Activated T-helper 1 cell treated with anti-CD3 and anti-CD28 coated beads, Interleukin-12 subunit alpha, Interleukin-12 subunit beta, Interleukin-2, Interleukin-4 antibody, amounts not matched to agents 30 ng/mL and 10 ng/mL and 1 ng/mL, durations not matched to agents 14 hours and 24 hours and 36 hours (primary cell): ENCODE data around the gene MSS51. TPM values are rescaled to one million over a fixed set of nuclear protein-coding genes. Genes with fewer than 3 reads are reported as not detected.

ENCODE experiments used
- DNase-seq: peaks from one replicate; pipeline ENCODE4 v3.0.0; 2021; ENCODE audit warnings: low spot score
- H3K27ac Mint-ChIP-seq: one replicate; pipeline ENCODE4 v1.8.0; 2021; ENCODE audit warnings: mild to moderate bottlenecking, mixed read lengths
- H3K27me3 Mint-ChIP-seq: one replicate; pipeline ENCODE4 v1.8.0; 2022; ENCODE audit warnings: mild to moderate bottlenecking, moderate library complexity, mixed read lengths; ENCODE audit not compliant: insufficient read depth
- H3K36me3 Mint-ChIP-seq: one replicate; pipeline ENCODE4 v1.8.0; 2021; ENCODE audit warnings: low read depth, mixed read lengths
- H3K4me1 Mint-ChIP-seq: one replicate; pipeline ENCODE4 v1.8.0; 2021; ENCODE audit warnings: low read depth, mixed read lengths
- H3K4me3 Mint-ChIP-seq: one replicate; pipeline ENCODE4 v1.8.0; 2021; ENCODE audit warnings: mild to moderate bottlenecking, moderate library complexity, mixed read lengths
- H3K9me3 Mint-ChIP-seq: one replicate; pipeline ENCODE4 v1.8.0; 2021; ENCODE audit warnings: mixed read lengths
- intact Hi-C: fragments of 100-400 bp; cut with micrococcal nuclease; formaldehyde crosslinking; loops from one replicate; pipeline ENCODE4 v1.15.1; 2024
- total RNA-seq: library from RNA; stranded (reverse); gene quantifications from 2 replicates; pipeline ENCODE4 v1.2.3, GENCODE V29; 2022

MSS51 gene
- total RNA-seq, 1 donor from 2014 or later = 3.7 TPM

GRCh38 chr10:73444457-73444856 lies 11.1 kb upstream of the MSS51 start:
- Mint-ChIP-seq H3K4me3 (no peak overlapping the region), H3K27me3 (no peaks in the 10 kb centered on the region), H3K36me3 (peaks cover 32% of the 10 kb centered on the region)

GRCh38 chr10:73439605-73440312 lies 6.4 kb upstream of the MSS51 start:
- Mint-ChIP-seq H3K9me3 (no peaks in the 10 kb centered on the region), H3K27ac (no peak overlapping the region), H3K4me1 (peaks cover 17% of the 10 kb centered on the region), H3K4me3 (no peak overlapping the region), H3K36me3 (peaks cover 26% of the 10 kb centered on the region), H3K27me3 (no peaks in the 10 kb centered on the region)
- DNase-seq = no peak
- intact Hi-C loops = loop anchor here (5.0 kb wide), 1 partner anchor 38 kb away; no protein-coding TSS in a partner anchor

More at GRCh38 chr10:73444457-73444856, 11.1 kb upstream of the MSS51 start:
- H3K9me3 Mint-ChIP-seq = no peaks in the 10 kb centered on the region
- DNase-seq = no peak
- intact Hi-C loops = no loop called here
- no peak overlapping the region for H3K27ac Mint-ChIP-seq
- H3K4me1 Mint-ChIP-seq = peaks cover 7% of the 10 kb centered on the region

DNA sequence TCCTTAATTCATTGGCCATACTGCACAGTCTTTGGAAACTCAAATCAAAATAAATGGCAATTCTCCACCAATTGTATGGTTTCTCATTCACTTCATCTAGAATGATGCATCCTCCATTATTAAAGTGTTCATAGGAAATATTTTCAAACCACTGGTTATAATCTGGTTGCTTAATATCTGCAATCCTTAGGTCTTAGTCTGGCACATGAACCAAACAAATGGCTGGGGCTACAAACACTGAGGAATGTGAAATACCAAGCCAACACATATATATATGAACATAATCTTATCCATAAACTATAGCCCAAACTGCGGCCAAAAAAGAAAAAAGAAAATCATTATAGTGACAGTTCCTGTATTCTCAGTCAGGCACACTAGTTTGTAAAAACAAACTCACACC lies 5.7 kb upstream of the MSS51 start:
- intact Hi-C loops = loop anchor here (5.0 kb wide), 1 partner anchor 38 kb away; no protein-coding TSS in a partner anchor
- Mint-ChIP-seq H3K27me3 (no peaks in the 10 kb centered on the region), H3K36me3 (peaks cover 22% of the 10 kb centered on the region), H3K9me3 (no peaks in the 10 kb centered on the region), H3K4me3 (no peak overlapping the region), H3K27ac (no peak overlapping the region), H3K4me1 (peaks cover 18% of the 10 kb centered on the region)
- no peak for DNase-seq

- no peak for DNase-seq
- H3K4me1 Mint-ChIP-seq = peaks cover 12% of the 10 kb centered on the region
- intact Hi-C loops = no loop called here
- no peaks in the 10 kb centered on the region for H3K9me3 Mint-ChIP-seq
- no peaks in the 10 kb centered on the region for H3K27me3 Mint-ChIP-seq
- no peak overlapping the region for H3K4me3 Mint-ChIP-seq
- H3K36me3 Mint-ChIP-seq = peaks cover 26% of the 10 kb centered on the region
- no peak overlapping the region for H3K27ac Mint-ChIP-seq
These were observed 469 bp downstream of the MSS51 start for GRCh38 chr10:73432646-73433537.

DNA sequence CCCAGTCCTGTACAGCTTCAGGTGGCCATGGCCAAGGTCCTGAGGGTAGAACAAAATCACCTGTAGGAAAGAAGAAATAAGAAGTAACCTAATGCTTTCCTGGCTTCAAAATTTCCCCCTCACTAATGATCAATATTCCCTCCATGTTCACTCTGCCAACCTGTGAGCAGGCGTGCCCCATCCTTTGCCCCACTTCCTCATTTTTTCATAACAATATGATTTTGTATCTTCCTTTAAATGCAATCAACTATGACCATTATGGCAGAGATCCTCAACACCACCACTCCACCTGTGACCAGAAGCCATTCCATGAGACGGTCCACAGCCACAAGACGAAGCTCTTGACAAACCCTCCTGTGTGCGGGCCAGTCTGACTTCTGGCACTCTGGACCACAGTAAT lies 7.0 kb downstream of the MSS51 start:
- peaks cover 51% of the 10 kb centered on the region for H3K36me3 Mint-ChIP-seq
- intact Hi-C loops = no loop called here
- H3K9me3 Mint-ChIP-seq = no peaks in the 10 kb centered on the region
- H3K27ac Mint-ChIP-seq = no peak overlapping the region
- H3K4me1 Mint-ChIP-seq = no peaks in the 10 kb centered on the region
- no peak for DNase-seq
- H3K27me3 Mint-ChIP-seq = no peaks in the 10 kb centered on the region
- no peak overlapping the region for H3K4me3 Mint-ChIP-seq

GRCh38 chr10:73424478-73424877 lies 8.9 kb downstream of the MSS51 start:
- no peak for DNase-seq
- Mint-ChIP-seq H3K4me1 (no peaks in the 10 kb centered on the region), H3K36me3 (peaks cover 43% of the 10 kb centered on the region), H3K9me3 (no peaks in the 10 kb centered on the region), H3K27ac (no peak overlapping the region), H3K4me3 (no peak overlapping the region), H3K27me3 (no peaks in the 10 kb centered on the region)
- intact Hi-C loops = no loop called here

GRCh38 chr10:73423309-73423708 lies 10.1 kb downstream of the MSS51 start:
- Mint-ChIP-seq H3K27ac (no peak overlapping the region), H3K36me3 (peaks cover 43% of the 10 kb centered on the region)

GRCh38 chr10:73416571-73416970 lies 16.8 kb downstream of the MSS51 start:
- no peaks in the 10 kb centered on the region for H3K27me3 Mint-ChIP-seq
- intact Hi-C loops = no loop called here
- no peaks in the 10 kb centered on the region for H3K9me3 Mint-ChIP-seq
- peaks cover 29% of the 10 kb centered on the region for H3K4me1 Mint-ChIP-seq
- peaks cover 7% of the 10 kb centered on the region for H3K36me3 Mint-ChIP-seq
- DNase-seq = no peak
- no peak overlapping the region for H3K27ac Mint-ChIP-seq
- no peak overlapping the region for H3K4me3 Mint-ChIP-seq

More at GRCh38 chr10:73423309-73423708, 10.1 kb downstream of the MSS51 start:
- no peaks in the 10 kb centered on the region for H3K27me3 Mint-ChIP-seq
- intact Hi-C loops = no loop called here
- H3K4me3 Mint-ChIP-seq = no peak overlapping the region
- no peak for DNase-seq
- no peaks in the 10 kb centered on the region for H3K9me3 Mint-ChIP-seq
- H3K4me1 Mint-ChIP-seq = peaks cover 8% of the 10 kb centered on the region

- H3K4me3 Mint-ChIP-seq = peak overlapping the region; percentile 92
- peak overlapping the region; percentile 68 for H3K27ac Mint-ChIP-seq
- peaks cover 43% of the 10 kb centered on the region for H3K4me1 Mint-ChIP-seq
- peaks cover 14% of the 10 kb centered on the region for H3K36me3 Mint-ChIP-seq
- DNase-seq = no peak
- H3K27me3 Mint-ChIP-seq = no peaks in the 10 kb centered on the region
- intact Hi-C loops = loop anchor here (1.0 kb wide), 2 partner anchors 82 to 167 kb away; partner anchors contain the start of genes DNAJC9 and PPP3CB
- H3K9me3 Mint-ChIP-seq = no peaks in the 10 kb centered on the region
These were observed 19.0 kb downstream of the MSS51 start for GRCh38 chr10:73414230-73414945.

DNA sequence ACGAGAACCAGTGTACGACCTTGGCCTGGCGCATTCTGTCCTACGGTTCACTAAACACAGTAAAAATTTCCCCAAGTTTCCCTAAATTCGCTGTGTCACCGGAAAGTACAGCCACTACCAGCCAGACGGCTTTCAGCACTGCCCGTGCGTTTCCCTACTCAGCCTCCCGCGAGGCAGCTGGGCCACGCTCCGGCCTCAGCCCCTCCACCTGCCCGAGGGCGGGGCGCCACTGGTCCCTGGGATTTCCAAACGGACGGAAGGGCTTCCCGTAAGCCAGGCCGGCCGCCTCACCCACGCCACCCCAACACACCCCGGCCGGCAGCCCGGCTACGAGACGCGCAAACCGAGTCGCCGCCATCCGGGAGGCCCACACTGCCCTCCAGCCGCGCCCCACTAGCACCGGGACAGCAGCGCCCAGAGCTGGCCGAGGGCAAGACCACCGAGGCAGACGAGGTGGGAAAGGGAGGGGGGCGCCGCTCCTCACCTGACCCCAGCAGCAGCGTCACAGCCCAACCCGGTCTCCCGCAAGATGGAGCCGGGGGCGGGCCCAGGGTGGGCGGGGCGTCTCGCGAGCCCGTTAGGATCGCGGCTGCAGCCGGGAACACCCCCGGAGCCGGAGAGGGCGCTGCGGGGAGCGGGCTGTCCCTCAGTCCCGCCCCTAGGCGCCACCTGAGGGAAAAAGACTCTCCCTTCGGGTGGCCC lies 19.7 kb downstream of the MSS51 start, which contains the start of gene ANXA7:
TSS of gene ANXA7 (minus strand) at position 531 of the 702 bp plus-strand sequence. CDS start 13,202 bp downstream, outside the sequence.
- peak within 1 kb of the TSS; percentile 92 for H3K4me3 Mint-ChIP-seq
- peak; percentile 89 for DNase-seq
- H3K27me3 Mint-ChIP-seq = no peaks in the 10 kb centered on the region
- no peaks in the 10 kb centered on the region for H3K9me3 Mint-ChIP-seq
- peaks cover 14% of the 10 kb centered on the region for H3K36me3 Mint-ChIP-seq
- intact Hi-C loops = loop anchor here (1.0 kb wide), 6 partner anchors 55 to 245 kb away; partner anchors contain the start of genes CFAP70, DNAJC9, ECD and FAM149B1
- peak within 1 kb of the TSS; percentile 90 for H3K27ac Mint-ChIP-seq
- H3K4me1 Mint-ChIP-seq = peaks cover 45% of the 10 kb centered on the region

- intact Hi-C loops = loop anchor here (1.0 kb wide), 4 partner anchors 55 to 245 kb away; partner anchors contain the start of genes CFAP70, ECD, FAM149B1 and MRPS16
- peaks cover 14% of the 10 kb centered on the region for H3K36me3 Mint-ChIP-seq
- peak overlapping the region; percentile 92 for H3K4me3 Mint-ChIP-seq
- H3K4me1 Mint-ChIP-seq = peaks cover 44% of the 10 kb centered on the region
- peak overlapping the region; percentile 90 for H3K27ac Mint-ChIP-seq
- no peaks in the 10 kb centered on the region for H3K9me3 Mint-ChIP-seq
- DNase-seq = peak; percentile 50
- H3K27me3 Mint-ChIP-seq = no peaks in the 10 kb centered on the region
These were observed 20.2 kb downstream of the MSS51 start for GRCh38 chr10:73413108-73413527.

- Mint-ChIP-seq H3K9me3 (no peaks in the 10 kb centered on the region), H3K4me1 (peaks cover 49% of the 10 kb centered on the region)
These were observed 22.5 kb downstream of the MSS51 start for GRCh38 chr10:73410897-73411296.

More at GRCh38 chr10:73410897-73411296, 22.5 kb downstream of the MSS51 start:
- H3K36me3 Mint-ChIP-seq = peaks cover 26% of the 10 kb centered on the region
- H3K27ac Mint-ChIP-seq = no peak overlapping the region
- no peak overlapping the region for H3K4me3 Mint-ChIP-seq
- intact Hi-C loops = no loop called here
- H3K27me3 Mint-ChIP-seq = no peaks in the 10 kb centered on the region
- DNase-seq = no peak
